ENCODE measurements around the gene CSNK1D. TPM values are rescaled to one million over a fixed set of nuclear protein-coding genes. Genes with fewer than 3 reads are reported as not detected.
"Not testable (repeated sequence)": the region's sequence is repeated elsewhere in the genome, so short reads cannot be mapped to it uniquely, and the experiment has no call there.

The CSNK1D gene
- total RNA-seq, 1 donor from 2014 or later: 118 TPM

DNA sequence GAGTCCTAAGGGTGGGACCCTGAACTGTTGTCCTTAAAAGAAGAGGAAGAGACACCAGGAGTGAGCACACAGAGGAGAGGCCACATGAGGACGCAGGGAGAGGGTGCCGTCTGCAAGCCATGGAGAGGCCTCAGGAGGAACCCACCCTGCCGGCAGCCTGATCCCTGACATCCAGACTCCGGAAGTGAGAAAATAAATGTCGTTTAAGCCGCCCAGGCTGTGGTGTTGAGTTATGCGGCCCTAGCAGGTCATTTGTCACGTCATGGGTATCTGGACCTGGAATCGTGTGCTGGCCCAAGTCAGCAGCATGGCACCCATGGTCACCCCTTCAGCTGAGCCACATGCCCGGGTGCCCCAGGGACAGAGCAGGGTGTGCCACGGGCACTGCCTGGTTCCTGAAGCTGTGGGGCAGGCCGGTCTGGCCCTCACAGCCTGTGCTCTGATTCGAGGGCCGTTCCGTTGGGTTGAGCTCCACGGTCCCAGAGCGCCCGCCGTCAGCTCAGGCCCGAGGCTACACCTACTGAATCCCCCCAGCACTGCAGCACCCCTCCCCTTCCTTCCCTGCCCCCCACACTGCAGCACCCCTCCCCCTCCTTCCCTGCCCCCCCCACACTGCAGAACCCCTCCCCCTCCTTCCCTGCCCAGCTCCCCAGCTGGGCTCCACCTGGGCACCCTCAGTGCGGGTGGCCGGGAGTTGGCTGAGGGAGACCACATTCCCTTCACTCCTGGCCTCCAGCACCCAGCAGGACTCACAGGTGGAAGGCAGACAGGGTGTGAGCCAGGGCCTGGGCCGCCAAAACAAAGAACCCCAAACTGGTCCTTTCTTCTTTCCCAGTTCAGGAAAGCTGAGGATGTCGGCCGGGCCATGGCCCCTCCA is 58.2 kb downstream of the CSNK1D start:
- TF ChIP-seq, protein P1, sequence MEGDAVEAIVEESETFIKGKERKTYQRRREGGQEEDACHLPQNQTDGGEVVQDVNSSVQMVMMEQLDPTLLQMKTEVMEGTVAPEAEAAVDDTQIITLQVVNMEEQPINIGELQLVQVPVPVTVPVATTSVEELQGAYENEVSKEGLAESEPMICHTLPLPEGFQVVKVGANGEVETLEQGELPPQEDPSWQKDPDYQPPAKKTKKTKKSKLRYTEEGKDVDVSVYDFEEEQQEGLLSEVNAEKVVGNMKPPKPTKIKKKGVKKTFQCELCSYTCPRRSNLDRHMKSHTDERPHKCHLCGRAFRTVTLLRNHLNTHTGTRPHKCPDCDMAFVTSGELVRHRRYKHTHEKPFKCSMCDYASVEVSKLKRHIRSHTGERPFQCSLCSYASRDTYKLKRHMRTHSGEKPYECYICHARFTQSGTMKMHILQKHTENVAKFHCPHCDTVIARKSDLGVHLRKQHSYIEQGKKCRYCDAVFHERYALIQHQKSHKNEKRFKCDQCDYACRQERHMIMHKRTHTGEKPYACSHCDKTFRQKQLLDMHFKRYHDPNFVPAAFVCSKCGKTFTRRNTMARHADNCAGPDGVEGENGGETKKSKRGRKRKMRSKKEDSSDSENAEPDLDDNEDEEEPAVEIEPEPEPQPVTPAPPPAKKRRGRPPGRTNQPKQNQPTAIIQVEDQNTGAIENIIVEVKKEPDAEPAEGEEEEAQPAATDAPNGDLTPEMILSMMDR (IDR thresholded peaks at IDR 0.05): no peak
- H3K4me1 Mint-ChIP-seq (ENCODE audit: unreplicated experiment): peaks cover 41% of the 10 kb centered on the region
- no peaks in the 10 kb centered on the region for H3K27me3 Mint-ChIP-seq (ENCODE audit: unreplicated experiment)
- H3K4me3 Mint-ChIP-seq (ENCODE audit: unreplicated experiment): no peak overlapping the region
- H3K9me3 Mint-ChIP-seq (ENCODE audit: unreplicated experiment): no peaks in the 10 kb centered on the region
- no peaks in the 10 kb centered on the region for H3K36me3 Mint-ChIP-seq (ENCODE audit: unreplicated experiment)
- peak overlapping the region; percentile 90 for H3K27ac Mint-ChIP-seq (ENCODE audit: unreplicated experiment)
- no peak for DNase-seq (ENCODE audit: extremely low spot score, unreplicated experiment)

DNA sequence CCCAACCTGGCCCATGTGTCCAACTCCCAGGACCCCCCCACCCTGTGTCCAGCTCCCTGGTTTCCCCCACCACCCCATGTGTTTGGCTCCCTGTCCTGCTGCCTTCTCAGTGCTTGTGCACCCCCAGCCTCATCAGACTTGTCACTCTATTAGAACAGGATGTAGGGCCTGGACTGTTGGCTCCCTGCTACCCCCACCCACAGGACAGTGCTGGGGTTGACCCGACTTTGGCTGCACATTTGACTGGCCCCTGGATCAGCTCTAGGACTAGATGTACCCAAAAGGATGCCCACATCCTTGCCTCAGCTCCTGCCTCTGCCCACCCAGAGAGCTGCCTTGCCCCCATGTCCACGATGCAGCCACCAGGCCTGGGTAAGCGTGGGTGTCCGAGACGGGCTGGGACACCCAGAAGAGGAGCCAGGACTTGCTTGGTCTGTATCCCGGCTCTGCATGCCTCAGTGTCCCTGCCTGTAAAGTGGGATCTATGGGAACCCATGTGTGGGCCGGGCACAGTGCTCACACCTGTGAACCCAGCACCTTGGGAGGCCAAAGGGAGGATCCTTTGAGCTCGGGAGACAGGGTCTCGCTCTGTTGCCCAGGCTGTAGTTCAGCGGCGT is 59.4 kb downstream of the CSNK1D start:
- no peak for DNase-seq (ENCODE audit: extremely low spot score, unreplicated experiment)
- H3K4me1 Mint-ChIP-seq (ENCODE audit: unreplicated experiment): peaks cover 41% of the 10 kb centered on the region
- H3K27me3 Mint-ChIP-seq (ENCODE audit: unreplicated experiment): no peaks in the 10 kb centered on the region
- TF ChIP-seq, protein P1 (IDR thresholded peaks at IDR 0.05): no peak
- H3K36me3 Mint-ChIP-seq (ENCODE audit: unreplicated experiment): no peaks in the 10 kb centered on the region
- H3K27ac Mint-ChIP-seq (ENCODE audit: unreplicated experiment): peak overlapping the region; percentile 63
- no peaks in the 10 kb centered on the region for H3K9me3 Mint-ChIP-seq (ENCODE audit: unreplicated experiment)
- H3K4me3 Mint-ChIP-seq (ENCODE audit: unreplicated experiment): no peak overlapping the region

- TF ChIP-seq, protein P1 (IDR thresholded peaks at IDR 0.05): no peak
- Mint-ChIP-seq H3K9me3 (ENCODE audit: unreplicated experiment) (no peaks in the 10 kb centered on the region), H3K4me1 (ENCODE audit: unreplicated experiment) (peaks cover 41% of the 10 kb centered on the region)
Measured at GRCh38 chr17:82213251-82214011, 60.1 kb downstream of the CSNK1D start.

GRCh38 chr17:82212331-82213250 is 60.9 kb downstream of the CSNK1D start, which contains the start of gene CCDC57:
TSS of gene CCDC57 (minus strand) at chr17:82212842. CDS start at chr17:82201944, 10,898 bp downstream.
- TF ChIP-seq, protein P1 (IDR thresholded peaks at IDR 0.05): no peak
- H3K4me3 Mint-ChIP-seq (ENCODE audit: unreplicated experiment): peak within 1 kb of the TSS; percentile 74
- peak; percentile 94 for DNase-seq (ENCODE audit: extremely low spot score, unreplicated experiment)
- no peaks in the 10 kb centered on the region for H3K27me3 Mint-ChIP-seq (ENCODE audit: unreplicated experiment)
- H3K36me3 Mint-ChIP-seq (ENCODE audit: unreplicated experiment): no peaks in the 10 kb centered on the region
- peaks cover 36% of the 10 kb centered on the region for H3K4me1 Mint-ChIP-seq (ENCODE audit: unreplicated experiment)
- no peaks in the 10 kb centered on the region for H3K9me3 Mint-ChIP-seq (ENCODE audit: unreplicated experiment)
- H3K27ac Mint-ChIP-seq (ENCODE audit: unreplicated experiment): peak within 1 kb of the TSS; percentile 82

More at GRCh38 chr17:82213251-82214011, 60.1 kb downstream of the CSNK1D start:
- peak; percentile 85 for DNase-seq (ENCODE audit: extremely low spot score, unreplicated experiment)
- Mint-ChIP-seq H3K4me3 (ENCODE audit: unreplicated experiment) (peak overlapping the region; percentile 74), H3K27me3 (ENCODE audit: unreplicated experiment) (no peaks in the 10 kb centered on the region), H3K36me3 (ENCODE audit: unreplicated experiment) (no peaks in the 10 kb centered on the region), H3K27ac (ENCODE audit: unreplicated experiment) (peak overlapping the region; percentile 82)

- not testable (repeated sequence) for H3K4me3 Mint-ChIP-seq (ENCODE audit: unreplicated experiment); H3K9me3 Mint-ChIP-seq (ENCODE audit: unreplicated experiment); DNase-seq (ENCODE audit: extremely low spot score, unreplicated experiment); H3K36me3 Mint-ChIP-seq (ENCODE audit: unreplicated experiment); H3K27ac Mint-ChIP-seq (ENCODE audit: unreplicated experiment); H3K27me3 Mint-ChIP-seq (ENCODE audit: unreplicated experiment)
- H3K4me1 Mint-ChIP-seq (ENCODE audit: unreplicated experiment): peaks cover 29% of the 10 kb centered on the region
Measured at GRCh38 chr17:82210655-82211054, 62.8 kb downstream of the CSNK1D start.
